ENCODE data around the gene GALNT2.

GALNT2 gene

DNA sequence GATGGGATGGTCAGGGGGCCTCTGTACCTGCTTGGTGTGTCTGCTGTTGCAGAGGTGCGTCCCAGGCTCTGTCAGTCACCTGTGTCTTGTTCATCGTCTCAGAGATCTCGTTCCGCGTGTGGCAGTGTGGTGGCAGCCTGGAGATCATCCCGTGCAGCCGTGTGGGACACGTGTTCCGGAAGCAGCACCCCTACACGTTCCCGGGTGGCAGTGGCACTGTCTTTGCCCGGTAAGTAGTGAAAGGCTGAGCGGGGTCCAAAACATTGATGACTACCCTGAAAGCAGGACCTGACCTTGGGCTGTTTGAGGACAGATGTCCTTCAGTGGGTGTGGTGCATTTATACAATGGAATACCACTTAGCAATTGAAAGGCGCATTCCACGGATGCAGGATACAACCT, 188.1 kb downstream of the GALNT2 start:
- DNase-seq: no peak
- in situ Hi-C loops (cut with MboI; ENCODE audit: low pct_unique_long_range_greater_than_20kb, low sequenced_read_pairs): no loop called here

DNA sequence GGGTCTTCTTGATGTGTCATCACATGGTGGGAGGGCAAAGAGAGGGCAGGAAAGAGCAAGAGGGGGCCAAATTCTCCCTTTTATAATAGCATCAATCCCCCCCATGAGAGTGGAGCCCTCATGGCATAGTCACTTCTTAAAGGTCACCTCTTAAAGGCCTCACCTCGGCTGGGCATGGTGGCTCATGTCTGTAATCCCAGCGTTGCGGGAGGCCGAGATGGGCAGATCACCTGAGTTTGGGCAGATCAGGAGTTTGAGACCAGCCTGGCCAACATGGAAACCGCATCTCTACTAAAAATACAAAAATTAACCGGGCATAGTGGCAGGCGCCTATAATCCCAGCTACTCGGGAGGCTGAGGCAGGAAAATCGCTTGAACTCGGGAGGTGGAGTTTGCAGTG, 189.0 kb downstream of the GALNT2 start:
- in situ Hi-C loops (cut with MboI; ENCODE audit: low pct_unique_long_range_greater_than_20kb, low sequenced_read_pairs): no loop called here
- DNase-seq: no peak

DNA sequence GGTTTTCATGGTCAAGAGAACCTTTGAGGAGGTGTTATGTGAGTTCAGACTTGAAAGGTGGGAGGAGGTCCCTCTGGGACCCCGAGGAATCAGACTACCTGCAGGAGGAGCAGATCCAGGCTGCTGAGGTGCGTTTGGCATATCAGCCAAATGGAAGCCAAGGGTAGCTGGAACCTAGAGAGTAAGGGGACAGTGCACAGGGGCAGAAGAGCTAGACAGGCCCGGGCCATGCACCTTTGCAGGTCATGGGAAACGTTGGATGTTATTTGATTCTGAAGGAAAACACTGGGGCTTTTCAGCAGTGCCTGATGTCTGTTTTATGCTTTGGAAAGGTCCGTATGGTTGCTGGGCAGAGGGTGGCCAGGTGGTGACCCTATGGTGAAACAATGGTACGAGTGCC, 189.9 kb downstream of the GALNT2 start:
- in situ Hi-C loops (cut with MboI; ENCODE audit: low pct_unique_long_range_greater_than_20kb, low sequenced_read_pairs): no loop called here
- DNase-seq: no peak

- in situ Hi-C loops (cut with MboI; ENCODE audit: low pct_unique_long_range_greater_than_20kb, low sequenced_read_pairs): no loop called here
- no peak for DNase-seq
These were observed 192.6 kb downstream of the GALNT2 start for GRCh38 chr1:230259621-230260020.

- in situ Hi-C loops (cut with MboI; ENCODE audit: low pct_unique_long_range_greater_than_20kb, low sequenced_read_pairs): no loop called here
- DNase-seq: no peak
These were observed 193.8 kb downstream of the GALNT2 start for GRCh38 chr1:230260831-230261230.

DNA sequence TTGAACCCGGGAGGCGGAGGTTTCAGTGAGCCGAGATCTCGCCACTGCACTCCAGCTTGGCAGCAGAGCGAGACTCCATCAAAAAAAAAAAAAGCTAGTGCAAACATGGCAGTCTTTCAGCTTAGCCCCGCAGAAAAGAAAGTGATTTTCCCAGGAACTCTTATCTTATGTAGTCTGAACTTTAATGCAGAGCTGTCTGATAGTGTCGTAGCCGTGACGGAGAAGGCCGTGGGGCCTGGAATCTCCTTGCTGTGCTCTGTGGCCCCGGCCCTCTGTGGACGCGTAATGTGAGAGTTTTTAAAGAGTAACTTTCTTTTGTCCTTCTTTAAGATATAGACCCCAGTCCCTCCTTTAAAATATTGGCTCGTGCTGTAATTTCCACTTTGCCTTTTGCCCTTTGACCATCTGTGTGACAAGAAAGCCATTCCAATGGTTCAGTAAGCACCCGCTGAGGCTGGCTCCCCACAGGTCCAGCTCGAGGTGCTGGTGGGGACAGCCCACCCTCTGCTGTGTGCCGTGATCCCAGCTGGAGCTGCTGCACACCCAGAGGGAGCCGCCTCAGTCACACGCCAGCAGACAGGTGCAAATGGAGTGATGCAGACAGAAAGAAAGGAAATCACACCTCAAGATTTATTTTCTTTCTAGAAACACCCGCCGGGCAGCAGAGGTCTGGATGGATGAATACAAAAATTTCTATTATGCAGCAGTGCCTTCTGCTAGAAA, 195.1 kb downstream of the GALNT2 start:
- in situ Hi-C loops (cut with MboI; ENCODE audit: low pct_unique_long_range_greater_than_20kb, low sequenced_read_pairs): no loop called here

DNA sequence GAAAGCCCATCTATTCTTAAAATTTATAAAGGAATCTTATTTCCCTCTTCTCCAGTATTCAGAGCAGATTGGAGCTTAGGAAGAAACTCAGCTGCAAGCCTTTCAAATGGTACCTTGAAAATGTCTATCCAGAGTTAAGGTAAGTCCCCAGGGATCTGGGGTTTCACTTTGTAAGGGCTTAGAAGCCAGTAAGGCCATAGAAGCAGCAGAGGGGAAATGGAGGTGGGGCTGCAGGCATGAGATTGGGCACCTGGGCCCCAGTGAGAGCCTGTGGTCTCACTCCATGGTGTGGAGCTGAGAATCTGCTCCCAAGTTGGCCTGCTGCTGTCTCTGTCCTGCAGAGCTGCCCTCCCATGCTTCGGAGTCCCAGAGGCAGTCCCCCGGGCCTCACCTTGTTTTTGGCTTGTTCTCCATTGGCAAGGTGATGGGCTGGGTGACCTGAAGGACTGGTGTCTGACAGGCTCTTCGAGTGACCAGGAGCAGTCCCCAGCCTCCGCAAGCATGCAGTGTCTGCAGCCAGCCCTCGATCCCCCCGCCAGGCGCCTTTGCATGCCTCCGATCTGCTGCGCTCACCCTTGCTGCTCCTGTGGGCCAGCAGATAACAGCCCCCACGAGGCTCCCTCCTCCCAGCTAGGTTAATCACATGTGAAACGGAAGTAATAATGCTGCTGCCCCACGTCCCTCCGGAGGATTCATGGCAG, 196.0 kb downstream of the GALNT2 start:
- in situ Hi-C loops (cut with MboI; ENCODE audit: low pct_unique_long_range_greater_than_20kb, low sequenced_read_pairs): no loop called here

More for the DNA sequence above, 195.1 kb downstream of the GALNT2 start:
- DNase-seq: no peak

DNA sequence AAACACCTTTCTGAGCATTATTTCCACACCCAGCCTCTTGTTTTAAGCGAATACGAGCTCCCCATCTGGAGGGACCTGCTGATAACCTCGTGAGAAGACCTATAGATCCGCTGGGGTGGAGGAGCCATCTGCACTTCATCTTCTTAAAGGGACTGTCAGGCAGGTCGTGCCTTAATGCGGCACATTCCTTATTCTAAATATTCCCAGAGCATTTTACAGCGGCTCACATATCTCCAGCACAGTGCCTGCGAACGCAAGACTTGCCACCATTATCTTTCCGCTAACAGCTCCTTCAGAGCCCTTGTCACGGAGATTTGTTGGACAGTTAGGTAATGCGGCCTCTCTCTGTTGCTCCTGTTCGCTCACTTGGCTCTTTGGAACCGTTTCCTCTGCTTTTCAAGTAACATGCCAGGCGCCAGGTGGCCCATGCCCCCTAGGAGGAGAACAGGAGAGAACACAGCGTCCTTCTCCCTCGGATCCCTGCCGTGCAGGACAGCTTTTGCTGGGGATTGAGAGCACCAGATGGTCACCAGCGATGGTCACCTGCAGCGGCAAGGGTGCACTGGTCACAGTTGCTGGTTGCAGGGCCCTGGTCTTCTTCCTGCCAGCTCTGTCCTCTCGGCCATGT, 196.6 kb downstream of the GALNT2 start:
- in situ Hi-C loops (cut with MboI; ENCODE audit: low pct_unique_long_range_greater_than_20kb, low sequenced_read_pairs): no loop called here

More for the DNA sequence above, 196.0 kb downstream of the GALNT2 start:
- DNase-seq: no peak

DNA sequence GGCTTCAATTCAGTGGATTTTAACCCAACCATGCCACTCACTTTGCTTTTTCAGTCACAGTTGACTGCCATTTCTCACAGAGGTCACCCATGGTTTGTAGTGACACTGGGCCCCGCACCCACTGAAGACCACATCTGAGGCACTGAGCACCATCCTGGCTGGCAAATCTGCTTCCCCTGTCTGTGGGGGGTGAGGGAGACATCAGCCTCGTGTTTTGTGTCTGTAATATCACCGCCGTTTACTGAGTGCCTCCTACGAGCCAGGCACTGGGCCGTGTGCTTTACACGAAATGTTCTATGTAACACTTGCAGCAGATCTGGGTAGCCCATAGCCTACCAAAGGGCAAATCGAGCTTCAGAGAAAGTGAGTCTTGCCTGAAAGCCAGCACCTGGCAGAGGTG, 197.3 kb downstream of the GALNT2 start:
- no peak for DNase-seq
- in situ Hi-C loops (cut with MboI; ENCODE audit: low pct_unique_long_range_greater_than_20kb, low sequenced_read_pairs): no loop called here

More for the DNA sequence above, 196.6 kb downstream of the GALNT2 start:
- no peak for DNase-seq

GRCh38 chr1:230265200-230266115, 198.4 kb downstream of the GALNT2 start:
- in situ Hi-C loops (cut with MboI; ENCODE audit: low pct_unique_long_range_greater_than_20kb, low sequenced_read_pairs): no loop called here
- DNase-seq: no peak

DNA sequence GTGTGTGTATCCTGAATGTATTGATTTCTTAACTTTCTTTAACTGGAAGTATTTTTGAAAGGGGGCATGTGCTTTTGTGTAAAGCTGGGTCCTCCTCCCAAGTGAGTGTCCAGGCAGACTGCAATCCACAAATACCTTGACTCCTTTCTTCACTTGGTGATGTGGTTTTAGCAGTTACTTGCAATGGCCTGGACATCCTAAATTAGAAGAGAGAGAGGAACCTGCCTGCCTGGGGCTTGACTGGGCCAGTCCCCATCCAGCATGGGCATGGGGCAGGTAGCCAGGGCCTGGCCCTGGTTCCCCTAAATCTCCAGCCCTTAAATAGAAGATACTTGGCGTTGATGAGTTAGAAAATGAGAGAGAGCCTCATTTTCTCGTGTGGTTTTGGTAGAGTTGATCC, 199.4 kb downstream of the GALNT2 start:
- DNase-seq: no peak
- in situ Hi-C loops (cut with MboI; ENCODE audit: low pct_unique_long_range_greater_than_20kb, low sequenced_read_pairs): no loop called here

DNA sequence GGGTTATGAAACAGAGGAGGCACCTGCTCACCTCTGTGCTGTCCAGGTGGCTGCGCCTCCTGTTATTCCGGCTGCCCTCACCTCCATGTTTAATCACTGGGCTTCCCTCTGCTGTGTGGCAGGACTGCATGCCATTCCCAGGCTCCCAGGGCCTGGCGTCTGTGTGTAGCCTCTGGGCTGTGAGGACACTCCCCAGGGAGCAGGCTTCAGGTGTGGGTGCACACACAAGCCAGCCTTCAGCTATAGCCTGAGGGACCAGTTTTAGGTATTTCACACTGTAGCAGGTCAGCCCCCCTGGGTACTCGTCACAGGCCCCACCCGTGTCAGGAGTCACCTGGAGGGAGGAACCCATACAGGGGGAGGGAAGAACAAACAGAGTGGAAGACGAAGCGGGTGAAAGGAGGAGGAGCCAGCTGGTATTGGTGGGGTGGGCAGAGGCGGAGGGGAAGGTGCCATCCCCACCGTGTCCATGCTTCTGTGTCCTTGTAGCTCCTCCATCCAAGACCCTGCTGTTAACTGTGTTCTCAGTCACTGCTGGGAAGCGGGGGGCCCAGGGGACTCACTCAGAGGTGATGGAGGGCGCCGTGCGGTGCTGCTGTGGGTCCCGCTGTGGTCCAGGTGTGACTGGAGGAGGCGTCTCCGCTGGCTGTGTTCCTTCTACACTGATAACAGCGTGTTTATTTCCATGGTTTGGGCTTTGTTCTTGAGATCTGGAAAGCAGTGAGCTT, 200.5 kb downstream of the GALNT2 start:
- no peak for DNase-seq
- in situ Hi-C loops (cut with MboI; ENCODE audit: low pct_unique_long_range_greater_than_20kb, low sequenced_read_pairs): no loop called here

- DNase-seq: peak; percentile 81
- in situ Hi-C loops (cut with MboI; ENCODE audit: low pct_unique_long_range_greater_than_20kb, low sequenced_read_pairs): no loop called here
These were observed 201.5 kb downstream of the GALNT2 start for GRCh38 chr1:230268371-230269170.

- no peak for DNase-seq
- in situ Hi-C loops (cut with MboI; ENCODE audit: low pct_unique_long_range_greater_than_20kb, low sequenced_read_pairs): no loop called here
These were observed 203.1 kb downstream of the GALNT2 start for GRCh38 chr1:230270185-230270558.

GRCh38 chr1:230270559-230271281, 203.7 kb downstream of the GALNT2 start:
- in situ Hi-C loops (cut with MboI; ENCODE audit: low pct_unique_long_range_greater_than_20kb, low sequenced_read_pairs): no loop called here
- DNase-seq: peak; percentile 96

DNA sequence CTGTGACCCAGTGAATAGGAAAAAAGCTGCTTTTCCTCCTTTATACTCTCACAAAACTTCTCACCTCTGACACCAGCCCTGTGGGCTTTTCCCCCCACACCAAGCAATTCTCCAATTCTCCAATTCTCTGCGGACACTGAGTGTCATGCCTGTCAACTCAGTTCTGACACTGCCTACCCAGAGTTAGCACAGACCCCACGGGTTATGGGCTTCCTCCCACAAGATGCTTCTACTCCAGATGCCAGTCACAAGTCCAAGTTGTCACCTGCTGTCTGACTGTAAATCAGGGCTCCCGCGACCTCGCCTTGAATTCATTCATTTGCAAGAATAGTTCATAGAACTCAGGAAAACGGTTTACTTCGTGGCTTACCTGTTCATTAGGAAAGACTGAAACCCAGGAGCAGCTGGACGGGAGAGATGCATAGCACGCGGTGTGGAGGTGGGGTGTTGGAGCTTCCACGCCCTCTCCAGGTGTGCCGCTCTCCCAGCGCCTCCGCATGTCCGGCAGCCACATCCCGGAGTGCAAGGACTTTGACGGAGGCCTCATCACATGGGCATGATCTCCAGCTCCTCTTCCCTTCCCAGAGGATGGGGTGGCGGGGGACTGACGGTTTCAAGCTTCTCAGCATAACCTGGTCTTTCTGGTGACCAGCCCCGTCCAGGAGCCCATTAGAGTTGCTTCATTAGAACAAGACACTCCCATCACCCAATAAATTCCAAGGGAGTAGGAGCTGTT, 204.4 kb downstream of the GALNT2 start:
- in situ Hi-C loops (cut with MboI; ENCODE audit: low pct_unique_long_range_greater_than_20kb, low sequenced_read_pairs): no loop called here
- no peak for DNase-seq

- DNase-seq: no peak
- in situ Hi-C loops (cut with MboI; ENCODE audit: low pct_unique_long_range_greater_than_20kb, low sequenced_read_pairs): no loop called here
These were observed 205.5 kb downstream of the GALNT2 start for GRCh38 chr1:230272557-230272956.

All from KBM-7 (cell line).